Endometrial microvascular endothelial cells (primary cell): ENCODE measurements around the gene CFAP77. TPM values are rescaled to one million over a fixed set of nuclear protein-coding genes. Genes with fewer than 3 reads are reported as not detected.

Source experiments
- in situ Hi-C: cut with HindIII; loops from 2 replicates; pipeline ENCODE4 v1.10.0; 2017; ENCODE audit warnings: low sequenced_read_pairs, low pct_unique_long_range_greater_than_20kb; ENCODE audit errors: inconsistent ontology term
- total RNA-seq: library from RNA; depleted of rRNA; stranded (reverse); fragments of >200 nt; gene quantifications from one replicate; pipeline ENCODE4 v1.2.3, GENCODE V29; 2015; ENCODE audit errors: inconsistent ontology term

Gene CFAP77
- total RNA-seq, 1 donor from 2014 or later: not detected

GRCh38 chr9:132406554-132407122, 3.4 kb upstream of the CFAP77 start, which contains the start of gene TTF1:
Gene TTF1, minus strand, starts transcription at chr9:132406840. Its CDS starts 4,019 bp downstream, at chr9:132402821.
- in situ Hi-C loops: no loop called here

- in situ Hi-C loops: no loop called here
These were observed 2.8 kb upstream of the CFAP77 start for GRCh38 chr9:132407196-132407595.

GRCh38 chr9:132408521-132408920, 1.5 kb upstream of the CFAP77 start:
- in situ Hi-C loops: no loop called here

GRCh38 chr9:132410642-132411041, 631 bp downstream of the CFAP77 start:
- in situ Hi-C loops: no loop called here

- in situ Hi-C loops: no loop called here
These were observed 1.1 kb downstream of the CFAP77 start for GRCh38 chr9:132411091-132411508.

- in situ Hi-C loops: no loop called here
These were observed 2.1 kb downstream of the CFAP77 start for GRCh38 chr9:132412089-132412488.

- in situ Hi-C loops: no loop called here
These were observed 3.9 kb downstream of the CFAP77 start for GRCh38 chr9:132413926-132414325.

- in situ Hi-C loops: no loop called here
These were observed 4.7 kb downstream of the CFAP77 start for GRCh38 chr9:132414731-132415130.

GRCh38 chr9:132415181-132415580, 5.2 kb downstream of the CFAP77 start:
- in situ Hi-C loops: no loop called here

GRCh38 chr9:132418726-132419363, 8.8 kb downstream of the CFAP77 start:
- in situ Hi-C loops: no loop called here

GRCh38 chr9:132422574-132422973, 12.6 kb downstream of the CFAP77 start:
- in situ Hi-C loops: no loop called here

GRCh38 chr9:132423503-132423902, 13.5 kb downstream of the CFAP77 start:
- in situ Hi-C loops: no loop called here

GRCh38 chr9:132424857-132425674, 15.1 kb downstream of the CFAP77 start:
- in situ Hi-C loops: no loop called here

GRCh38 chr9:132425675-132426062, 15.7 kb downstream of the CFAP77 start:
- in situ Hi-C loops: no loop called here

GRCh38 chr9:132426639-132427414, 16.8 kb downstream of the CFAP77 start:
- in situ Hi-C loops: no loop called here

GRCh38 chr9:132430998-132431397, 21.0 kb downstream of the CFAP77 start:
- in situ Hi-C loops: no loop called here

GRCh38 chr9:132434881-132435280, 24.9 kb downstream of the CFAP77 start:
- in situ Hi-C loops: no loop called here

- in situ Hi-C loops: no loop called here
These were observed 29.1 kb downstream of the CFAP77 start for GRCh38 chr9:132439153-132439552.

- in situ Hi-C loops: no loop called here
These were observed 30.7 kb downstream of the CFAP77 start for GRCh38 chr9:132440735-132441134.
